ENCODE measurements around the gene PLEKHJ1.
A peak's percentile ranks its signal among the peaks of the same experiment; 100 is the strongest.

The PLEKHJ1 gene

GRCh38 chr19:2249010-2249866 is 13.1 kb upstream of the PLEKHJ1 start, which contains the start of gene AMH:
AMH (plus strand) TSS chr19:2249323; CDS start chr19:2249333, 10 bp downstream.
- DNase-seq = no peak

GRCh38 chr19:2248136-2249009 is 12.2 kb upstream of the PLEKHJ1 start:
- no peak for DNase-seq

- DNase-seq = no peak
These were observed 11.4 kb upstream of the PLEKHJ1 start for GRCh38 chr19:2247433-2248101.

GRCh38 chr19:2246801-2247361 is 10.8 kb upstream of the PLEKHJ1 start:
- no peak for DNase-seq

GRCh38 chr19:2246014-2246620 is 10.0 kb upstream of the PLEKHJ1 start:
- DNase-seq = no peak

- no peak for DNase-seq
These were observed 9.1 kb upstream of the PLEKHJ1 start for GRCh38 chr19:2245273-2245672.

- no peak for DNase-seq
These were observed 8.4 kb upstream of the PLEKHJ1 start for GRCh38 chr19:2244486-2244885.

- no peak for DNase-seq
These were observed 7.9 kb upstream of the PLEKHJ1 start for GRCh38 chr19:2244125-2244411.

- DNase-seq = no peak
These were observed 7.4 kb upstream of the PLEKHJ1 start for GRCh38 chr19:2243274-2244124.

- no peak for DNase-seq
These were observed 6.7 kb upstream of the PLEKHJ1 start for GRCh38 chr19:2242816-2243215.

- no peak for DNase-seq
These were observed 6.0 kb upstream of the PLEKHJ1 start for GRCh38 chr19:2242092-2242537.

- no peak for DNase-seq
These were observed 5.0 kb upstream of the PLEKHJ1 start for GRCh38 chr19:2240881-2241760.

GRCh38 chr19:2239771-2240770 is 3.9 kb upstream of the PLEKHJ1 start:
- no peak for DNase-seq

- no peak for DNase-seq
These were observed 3.0 kb upstream of the PLEKHJ1 start for GRCh38 chr19:2239173-2239572.

- DNase-seq = no peak
These were observed 1.7 kb upstream of the PLEKHJ1 start for GRCh38 chr19:2237869-2238153.

GRCh38 chr19:2237051-2237868 is 1.1 kb upstream of the PLEKHJ1 start:
- DNase-seq = no peak

GRCh38 chr19:2236064-2236313 is 140 bp downstream of the PLEKHJ1 start:
- no peak for DNase-seq

- peak; percentile 62 for DNase-seq
These were observed 607 bp downstream of the PLEKHJ1 start for GRCh38 chr19:2235381-2236063.
